COR-L47 (cell line): Measurements from ENCODE around the gene SEC31A.
"Not testable (repeated sequence)": the region's sequence is repeated elsewhere in the genome, so short reads cannot be mapped to it uniquely, and the experiment has no call there.

Experiments used
- DNase-seq: peaks from one replicate; lab custom pipeline; 2025; lab: John Stamatoyannopoulos, UW

The SEC31A gene

GRCh38 chr4:82890901-82891706 lies at the start of gene SEC31A:
Gene SEC31A, minus strand, starts transcription at chr4:82891153. Its CDS starts 9,217 bp downstream, at chr4:82881936.
- peak; percentile 94 for DNase-seq

GRCh38 chr4:82939414-82939813 lies 48.5 kb upstream of the SEC31A start:
- DNase-seq: no peak

- no peak for DNase-seq
These were observed 43.5 kb upstream of the SEC31A start for GRCh38 chr4:82934441-82934840.

- no peak for DNase-seq
These were observed 40.1 kb upstream of the SEC31A start for GRCh38 chr4:82930848-82931755.

GRCh38 chr4:82921795-82922194 lies 30.8 kb upstream of the SEC31A start:
- DNase-seq: no peak

GRCh38 chr4:82919386-82919785 lies 28.4 kb upstream of the SEC31A start:
- DNase-seq: no peak

- DNase-seq: no peak
These were observed 27.1 kb upstream of the SEC31A start for GRCh38 chr4:82918091-82918490.

- not testable (repeated sequence) for DNase-seq
These were observed 23.0 kb upstream of the SEC31A start for GRCh38 chr4:82913968-82914367.

GRCh38 chr4:82913305-82913704 lies 22.4 kb upstream of the SEC31A start:
- no peak for DNase-seq

GRCh38 chr4:82909326-82909725 lies 18.4 kb upstream of the SEC31A start:
- DNase-seq: no peak

- no peak for DNase-seq
These were observed 15.5 kb upstream of the SEC31A start for GRCh38 chr4:82906469-82906868.

- DNase-seq: no peak
These were observed 14.3 kb upstream of the SEC31A start for GRCh38 chr4:82905205-82905604.

- DNase-seq: no peak
These were observed 12.8 kb upstream of the SEC31A start for GRCh38 chr4:82903737-82904136.

GRCh38 chr4:82901183-82901718 lies 10.3 kb upstream of the SEC31A start:
- no peak for DNase-seq

- DNase-seq: peak; percentile 99
These were observed 9.6 kb upstream of the SEC31A start, which contains the start of gene THAP9 for GRCh38 chr4:82900411-82901182. Gene THAP9, plus strand, starts transcription at chr4:82900735. Its CDS starts 68 bp downstream, at chr4:82900803.

- no peak for DNase-seq
These were observed 9.1 kb upstream of the SEC31A start for GRCh38 chr4:82900066-82900410.

- no peak for DNase-seq
These were observed 8.6 kb upstream of the SEC31A start for GRCh38 chr4:82899374-82900065.

- DNase-seq: no peak
These were observed 7.6 kb upstream of the SEC31A start for GRCh38 chr4:82898322-82899243.

- no peak for DNase-seq
These were observed 5.8 kb upstream of the SEC31A start for GRCh38 chr4:82896755-82897154.

GRCh38 chr4:82893942-82894341 lies 3.0 kb upstream of the SEC31A start:
- no peak for DNase-seq
